HG03432 (cell line): ENCODE results near the gene TMEM45B.
"Not testable (repeated sequence)": the region's sequence is repeated elsewhere in the genome, so short reads cannot be mapped to it uniquely, and the experiment has no call there.

Experiments used
- ATAC-seq: cut with Tn5 transposase; IDR thresholded peaks from one replicate; pipeline ENCODE4 v1.9.1; 2021; ENCODE audit warnings: mild to moderate bottlenecking, moderate library complexity; ENCODE audit not compliant: unreplicated experiment

The TMEM45B gene

GRCh38 chr11:129804012-129804411 is 11.6 kb upstream of the TMEM45B start:
- no peak for ATAC-seq

DNA sequence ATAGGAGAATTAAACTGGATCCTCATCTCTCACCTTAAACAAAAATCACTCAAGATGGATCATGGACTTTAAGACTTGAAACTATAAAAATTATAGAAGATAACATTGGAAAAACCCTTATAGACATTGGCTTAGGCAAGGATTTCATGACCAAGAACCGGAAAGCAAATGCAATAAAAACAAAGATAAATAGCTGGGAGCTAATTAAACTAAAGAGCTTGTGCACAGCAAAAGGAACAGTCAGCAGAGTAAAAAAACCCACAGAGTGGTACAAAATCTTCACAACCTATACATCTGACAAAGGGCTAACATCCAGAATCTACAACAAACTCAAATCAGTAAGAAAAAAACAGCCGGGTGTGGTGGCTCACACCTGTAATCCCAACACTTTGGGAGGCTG is 7.4 kb upstream of the TMEM45B start:
- ATAC-seq = not testable (repeated sequence)

- no peak for ATAC-seq
These were observed 2.3 kb upstream of the TMEM45B start for GRCh38 chr11:129813231-129813791.

GRCh38 chr11:129814244-129815014 is 1.2 kb upstream of the TMEM45B start:
- ATAC-seq = no peak

DNA sequence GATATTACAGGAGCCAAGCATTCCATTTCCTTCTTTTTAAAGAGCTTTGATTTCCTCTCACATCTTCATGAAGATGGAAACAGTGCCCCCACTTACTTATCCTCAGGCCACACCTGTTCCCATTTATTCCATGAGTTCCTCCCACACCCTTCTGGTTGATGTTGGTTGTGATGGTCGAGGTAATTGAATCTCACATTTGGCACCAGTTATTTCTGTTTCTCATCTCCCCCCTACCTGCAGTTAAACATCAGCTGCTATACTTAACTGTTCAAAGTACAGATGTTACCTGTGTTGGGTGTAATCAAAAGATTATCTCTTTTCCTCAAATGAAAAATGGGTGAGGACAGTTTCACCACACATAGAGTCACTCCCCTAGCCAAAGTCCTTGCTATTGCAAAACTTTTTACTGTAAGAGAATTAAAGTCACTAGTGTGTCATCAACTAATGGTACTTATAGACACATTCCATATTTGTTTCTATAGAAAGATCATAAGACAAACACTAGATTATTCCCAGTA is 1.9 kb downstream of the TMEM45B start:
- no peak for ATAC-seq

- not testable (repeated sequence) for ATAC-seq
These were observed 2.6 kb downstream of the TMEM45B start for GRCh38 chr11:129818236-129818635.

DNA sequence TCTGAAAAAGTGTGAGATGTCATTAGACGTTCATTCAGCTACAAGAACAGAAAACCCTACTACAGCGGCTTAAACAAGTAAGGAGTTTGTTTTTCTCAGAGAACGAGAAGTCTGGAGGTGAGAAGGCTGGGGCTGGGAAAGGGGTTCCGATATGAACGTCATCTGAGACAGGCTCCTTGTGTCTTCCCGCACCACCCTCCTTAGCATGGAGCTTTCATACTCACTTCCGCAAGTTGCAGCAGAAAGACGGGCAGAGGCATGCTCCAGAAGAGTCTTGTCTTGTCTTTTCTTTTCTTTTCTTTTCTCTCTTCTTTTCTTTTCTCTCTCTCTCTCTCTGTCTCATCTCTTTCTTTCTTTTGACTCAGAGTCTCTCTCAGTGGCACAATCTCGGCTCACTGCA is 3.6 kb downstream of the TMEM45B start:
- ATAC-seq = no peak

DNA sequence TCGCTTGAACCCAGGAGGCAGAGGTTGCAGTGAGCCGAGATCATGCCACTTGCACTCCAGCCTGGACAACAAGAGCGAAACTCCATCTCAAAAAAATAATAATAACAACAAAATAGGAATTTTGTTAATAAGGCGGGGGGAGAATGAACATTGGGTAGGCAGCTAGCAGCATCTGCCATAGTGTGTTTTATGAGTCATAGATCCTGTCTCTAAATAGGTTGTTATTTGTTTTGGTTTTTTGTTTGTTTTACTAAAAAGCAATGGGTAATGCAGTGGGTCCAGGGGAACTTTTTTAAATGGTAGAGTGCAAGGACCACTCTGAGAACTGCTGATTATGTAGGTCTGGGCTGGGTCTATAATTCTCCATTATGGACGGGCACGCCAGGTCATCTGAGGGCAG is 4.6 kb downstream of the TMEM45B start:
- not testable (repeated sequence) for ATAC-seq

- not testable (repeated sequence) for ATAC-seq
These were observed 7.6 kb downstream of the TMEM45B start for GRCh38 chr11:129823281-129823680.

DNA sequence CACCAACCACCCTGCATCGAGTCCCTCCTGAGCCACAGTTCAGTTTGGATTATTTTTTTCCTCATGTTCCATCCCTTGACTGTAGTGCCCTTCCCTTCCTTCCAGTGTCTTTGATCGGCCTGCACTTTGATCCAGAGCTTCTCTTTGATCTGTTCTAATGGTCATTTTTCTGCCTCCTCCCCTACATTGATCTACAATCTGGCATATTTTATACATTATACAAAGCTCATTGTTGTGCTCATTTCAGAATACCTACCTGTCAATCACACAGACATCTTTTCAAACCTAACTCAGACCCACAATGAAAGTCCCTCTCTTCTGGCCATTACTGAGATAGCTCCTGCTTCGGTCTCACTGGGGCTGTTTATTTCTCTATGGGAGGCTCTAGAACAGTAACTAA is 8.2 kb downstream of the TMEM45B start:
- not testable (repeated sequence) for ATAC-seq

DNA sequence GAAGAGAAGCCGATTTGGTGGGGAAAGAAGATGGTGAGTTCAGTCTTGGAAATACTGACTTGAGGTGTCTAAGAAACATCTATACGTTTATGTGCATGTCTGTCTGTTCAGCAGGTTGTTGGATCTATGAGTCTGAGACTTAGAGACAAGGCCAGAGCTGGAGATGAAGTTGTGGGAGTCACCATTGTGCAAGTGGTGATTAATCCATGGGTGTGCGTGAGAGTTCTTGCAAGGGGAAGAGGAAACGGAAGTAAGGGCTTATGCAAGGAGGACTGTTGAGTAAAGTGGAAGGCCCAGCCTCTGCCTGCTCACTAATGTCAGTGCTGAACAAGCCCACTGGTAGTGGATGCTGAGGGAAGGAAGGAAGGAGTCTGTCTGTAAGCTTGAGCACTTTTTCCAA is 9.7 kb downstream of the TMEM45B start:
- ATAC-seq = no peak

DNA sequence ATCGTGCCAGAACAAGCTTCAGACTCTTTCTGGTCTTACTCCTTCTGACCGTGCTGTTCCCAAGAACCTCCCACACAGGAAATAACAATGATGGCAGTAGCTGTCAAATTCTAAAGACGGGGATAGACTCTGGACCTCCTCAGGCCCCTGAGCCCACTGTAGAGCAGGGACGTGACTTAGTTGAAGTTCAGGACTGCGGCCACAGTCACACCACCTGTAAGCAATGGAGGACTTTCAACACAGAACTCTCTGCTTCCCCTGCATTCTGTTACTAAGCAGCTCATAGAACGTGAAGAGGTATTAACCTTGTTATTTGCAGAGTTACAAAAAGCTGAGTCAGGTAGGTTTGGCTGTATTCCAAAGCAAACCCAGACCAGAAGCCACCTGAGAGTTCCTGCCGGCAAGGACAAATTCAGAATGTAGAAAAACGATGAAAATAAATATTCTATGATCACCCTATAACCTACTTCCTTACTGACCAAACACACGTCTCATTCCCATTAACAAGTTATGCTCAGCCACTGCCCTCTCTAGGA is 12.7 kb downstream of the TMEM45B start:
- no peak for ATAC-seq

- not testable (repeated sequence) for ATAC-seq
These were observed 13.8 kb downstream of the TMEM45B start for GRCh38 chr11:129829497-129829896.

GRCh38 chr11:129831227-129831626 is 15.6 kb downstream of the TMEM45B start:
- ATAC-seq = not testable (repeated sequence)

DNA sequence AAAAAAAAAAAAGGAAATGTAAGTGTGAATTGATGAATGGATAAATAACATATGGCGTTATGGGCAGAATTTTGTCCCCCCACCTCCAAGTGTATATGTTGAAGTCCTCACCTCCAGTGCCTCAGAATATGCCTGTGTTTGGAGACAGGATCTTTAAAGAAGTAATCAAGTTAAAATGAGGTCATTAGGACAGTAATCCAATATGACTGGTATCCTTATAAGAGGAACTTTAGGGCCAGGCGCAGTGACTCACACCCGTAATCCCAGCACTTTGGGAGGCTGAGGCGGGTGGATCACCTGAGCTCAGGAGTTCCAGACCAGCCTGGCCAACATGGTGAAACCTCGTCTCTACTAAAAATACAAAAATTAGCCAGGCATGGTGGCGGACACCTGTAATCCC is 17.6 kb downstream of the TMEM45B start:
- not testable (repeated sequence) for ATAC-seq

GRCh38 chr11:129836423-129836891 is 20.8 kb downstream of the TMEM45B start:
- ATAC-seq = not testable (repeated sequence)

GRCh38 chr11:129836979-129837378 is 21.3 kb downstream of the TMEM45B start:
- no peak for ATAC-seq

GRCh38 chr11:129840236-129840635 is 24.6 kb downstream of the TMEM45B start:
- ATAC-seq = no peak

DNA sequence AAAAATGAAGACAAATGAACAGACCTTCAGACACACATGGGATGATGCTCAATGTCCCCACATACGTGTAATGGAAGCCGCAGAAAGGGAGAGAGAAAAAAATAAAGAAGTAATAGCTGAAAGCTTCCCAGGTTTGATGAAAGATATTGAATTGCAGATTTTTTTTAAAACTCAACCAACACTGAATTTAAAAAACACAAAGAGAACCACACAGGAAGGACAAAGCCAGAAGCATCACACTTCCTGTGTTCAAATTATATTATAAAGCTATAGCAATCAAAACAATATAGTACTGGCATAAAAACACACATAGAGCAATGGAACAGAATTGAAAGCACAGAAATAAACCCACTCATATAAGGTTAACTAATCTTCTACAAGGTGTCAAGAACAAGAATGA is 26.5 kb downstream of the TMEM45B start:
- ATAC-seq = no peak

DNA sequence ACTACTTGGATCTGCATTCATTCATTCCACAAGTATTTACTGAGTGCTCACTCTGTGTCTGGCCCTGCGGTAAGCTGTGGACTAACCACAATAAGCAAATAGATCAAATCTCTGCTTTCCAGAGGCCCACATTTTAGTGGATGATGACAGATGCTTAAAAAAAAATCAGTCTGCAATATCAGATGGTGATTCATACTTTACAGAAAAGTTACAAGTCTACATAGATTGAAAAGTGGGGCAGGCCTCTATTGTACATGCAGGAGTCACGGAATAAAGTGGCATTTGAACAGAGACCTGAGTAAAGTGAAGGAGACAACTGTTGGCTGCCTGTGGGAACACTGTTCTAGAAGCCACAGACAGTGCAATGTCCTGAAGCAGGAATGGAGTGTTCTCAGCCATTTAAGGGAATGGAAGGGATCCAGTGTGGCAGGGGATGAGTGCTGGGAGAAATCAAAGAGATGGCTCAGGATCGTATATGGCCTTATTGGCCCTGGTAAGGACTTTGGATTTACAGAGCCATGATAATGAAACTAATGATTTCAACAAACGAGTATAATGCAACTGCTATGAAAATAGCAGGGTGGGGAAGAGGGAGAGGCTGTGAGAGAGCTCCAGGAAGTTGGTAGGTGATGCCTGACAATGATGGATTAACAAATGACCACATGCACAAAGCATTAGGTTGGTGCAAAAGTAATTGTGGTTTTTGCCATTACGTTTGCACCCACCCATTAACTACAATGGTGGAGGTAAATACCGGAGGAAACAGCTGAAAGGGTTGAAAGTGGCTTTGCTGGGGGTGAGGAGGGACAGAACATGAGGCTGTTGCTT is 31.1 kb downstream of the TMEM45B start:
- ATAC-seq = no peak

GRCh38 chr11:129847361-129847760 is 31.7 kb downstream of the TMEM45B start:
- ATAC-seq = not testable (repeated sequence)
